K562 (cell line): ENCODE data around the gene ZC3H12A. TPM values are rescaled to one million over a fixed set of nuclear protein-coding genes. Genes with fewer than 3 reads are reported as not detected.

ENCODE experiments used
- FOXK2 ChIP-seq, 2 experiments: fragments of 450-650 bp; IDR thresholded peaks in 1 of 2; conservative IDR thresholded peaks in 1 of 2; 2 replicates each; pipeline ENCODE4 v1.6.1; 2016; ENCODE audit warnings: low read depth in 2 of 2, mild to moderate bottlenecking in 1 of 2
- MIER1 ChIP-seq: fragments of 450-650 bp; IDR thresholded peaks from 2 replicates; pipeline ENCODE4 v1.6.1; 2016; ENCODE audit warnings: antibody characterized with exemption, mild to moderate bottlenecking, low read depth
- ZNF232 ChIP-seq: sonication (generic); formaldehyde crosslinking; IDR thresholded peaks from 2 replicates; pipeline ENCODE4 v1.8.0; 2022; ENCODE audit warnings: mild to moderate bottlenecking, missing genetic modification reagents
- ZNF707 ChIP-seq: fragments of 250-450 bp; sonication (Bioruptor Pico); conservative IDR thresholded peaks from 2 replicates; pipeline ENCODE4 v1.8.0; 2022; ENCODE audit warnings: inconsistent platforms, mild to moderate bottlenecking, moderate library complexity
- polyA plus RNA-seq, 8 experiments: library from polyadenylated mRNA; depleted of rRNA in 4 of 8; stranded (reverse) in 5 of 8; unstranded in 3 of 8; fragments of >200 nt; fragmentation: Nextera tagmentation in 2 of 8; fragmentation: Illumina TruSeq in 1 of 8; extraction: Ambion mirVana in 2 of 8; extraction: Trizol in 1 of 8; gene quantifications; 2 replicates each; pipeline versions ENCODE4 v1.2.1 to v1.2.3, GENCODE V29; 2011 to 2014; ENCODE audit warnings: inconsistent platforms in 1 of 8, missing spikeins in 1 of 8
- total RNA-seq, 7 experiments: library from RNA; depleted of rRNA in 6 of 7; stranded (reverse); fragments of >200 nt in 6 of 7; fragmentation: Illumina TruSeq in 2 of 7; extraction: Trizol in 2 of 7; gene quantifications; 2 replicates each; pipeline versions ENCODE4 v1.2.1 to v1.2.3, GENCODE V29; 2011 to 2021; ENCODE audit warnings: low replicate concordance in 1 of 7
- TF ChIP-seq, protein P1 (sequence below): fragments of 450-650 bp; IDR thresholded peaks from 2 replicates; pipeline ENCODE4 v1.6.1; 2017; ENCODE audit warnings: antibody characterized with exemption, mild to moderate bottlenecking
- TF ChIP-seq, protein P2 (sequence below): fragments of 450-650 bp; formaldehyde crosslinking; conservative IDR thresholded peaks from 2 replicates; pipeline ENCODE4 v1.4.0; 2022; ENCODE audit warnings: mild to moderate bottlenecking, missing genetic modification characterization

Gene ZC3H12A
- total and polyA plus RNA-seq, 9 of the 15 experiments (the other 6 are each of a cell fraction or from before 2014, with no cell fraction given), result 0.14 to 9.4 (median 6.7) TPM

DNA sequence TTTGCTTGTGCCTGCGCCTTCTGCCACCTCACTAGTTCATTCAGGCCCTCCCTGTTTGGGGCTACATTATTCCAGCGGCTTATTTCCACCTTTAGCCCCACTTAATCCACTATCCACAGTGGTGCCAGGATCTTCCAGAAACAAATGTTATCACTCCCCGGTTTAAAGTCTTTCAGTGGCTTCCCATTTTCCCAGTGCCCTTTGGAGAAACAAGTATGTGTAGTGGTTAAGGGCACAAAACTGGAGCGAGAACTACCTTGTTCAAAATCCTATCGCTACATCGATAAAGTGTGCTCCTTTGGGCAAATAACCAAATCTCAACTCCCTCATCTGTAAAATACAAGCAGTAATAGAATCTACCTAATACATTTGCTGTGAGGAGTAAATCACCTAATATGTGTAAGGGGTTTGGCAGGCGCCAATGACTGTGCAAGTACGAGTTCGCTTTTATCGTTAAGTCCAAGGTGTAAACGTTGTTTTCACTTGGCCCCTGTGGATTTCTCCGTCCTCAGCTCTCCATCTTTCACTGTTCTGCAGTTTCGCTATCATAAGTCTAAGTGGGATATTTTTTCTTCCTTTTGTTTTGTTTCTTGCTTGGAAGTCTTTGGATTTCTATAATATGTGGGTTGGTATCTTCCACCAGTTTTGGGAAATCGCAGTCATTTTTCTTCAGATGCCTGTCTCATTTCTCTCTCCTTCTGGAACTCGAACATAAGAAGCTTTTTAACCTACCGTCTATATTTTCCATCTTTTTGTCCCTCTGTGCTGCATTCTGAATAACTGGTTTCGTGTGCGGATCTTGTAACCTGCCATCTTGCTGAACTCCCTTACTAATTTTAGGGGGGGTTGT, 41.0 kb downstream of the ZC3H12A start (continued):
- TF ChIP-seq, protein P1, sequence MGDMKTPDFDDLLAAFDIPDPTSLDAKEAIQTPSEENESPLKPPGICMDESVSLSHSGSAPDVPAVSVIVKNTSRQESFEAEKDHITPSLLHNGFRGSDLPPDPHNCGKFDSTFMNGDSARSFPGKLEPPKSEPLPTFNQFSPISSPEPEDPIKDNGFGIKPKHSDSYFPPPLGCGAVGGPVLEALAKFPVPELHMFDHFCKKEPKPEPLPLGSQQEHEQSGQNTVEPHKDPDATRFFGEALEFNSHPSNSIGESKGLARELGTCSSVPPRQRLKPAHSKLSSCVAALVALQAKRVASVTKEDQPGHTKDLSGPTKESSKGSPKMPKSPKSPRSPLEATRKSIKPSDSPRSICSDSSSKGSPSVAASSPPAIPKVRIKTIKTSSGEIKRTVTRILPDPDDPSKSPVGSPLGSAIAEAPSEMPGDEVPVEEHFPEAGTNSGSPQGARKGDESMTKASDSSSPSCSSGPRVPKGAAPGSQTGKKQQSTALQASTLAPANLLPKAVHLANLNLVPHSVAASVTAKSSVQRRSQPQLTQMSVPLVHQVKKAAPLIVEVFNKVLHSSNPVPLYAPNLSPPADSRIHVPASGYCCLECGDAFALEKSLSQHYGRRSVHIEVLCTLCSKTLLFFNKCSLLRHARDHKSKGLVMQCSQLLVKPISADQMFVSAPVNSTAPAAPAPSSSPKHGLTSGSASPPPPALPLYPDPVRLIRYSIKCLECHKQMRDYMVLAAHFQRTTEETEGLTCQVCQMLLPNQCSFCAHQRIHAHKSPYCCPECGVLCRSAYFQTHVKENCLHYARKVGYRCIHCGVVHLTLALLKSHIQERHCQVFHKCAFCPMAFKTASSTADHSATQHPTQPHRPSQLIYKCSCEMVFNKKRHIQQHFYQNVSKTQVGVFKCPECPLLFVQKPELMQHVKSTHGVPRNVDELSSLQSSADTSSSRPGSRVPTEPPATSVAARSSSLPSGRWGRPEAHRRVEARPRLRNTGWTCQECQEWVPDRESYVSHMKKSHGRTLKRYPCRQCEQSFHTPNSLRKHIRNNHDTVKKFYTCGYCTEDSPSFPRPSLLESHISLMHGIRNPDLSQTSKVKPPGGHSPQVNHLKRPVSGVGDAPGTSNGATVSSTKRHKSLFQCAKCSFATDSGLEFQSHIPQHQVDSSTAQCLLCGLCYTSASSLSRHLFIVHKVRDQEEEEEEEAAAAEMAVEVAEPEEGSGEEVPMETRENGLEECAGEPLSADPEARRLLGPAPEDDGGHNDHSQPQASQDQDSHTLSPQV, result no peak
- no peak for TF ChIP-seq ZNF707 (CRISPR knock-in tag)
- peak; percentile 50; the same call in 1 of the 2 replicates for TF ChIP-seq MIER1
- peak in 1 of 2 experiments; percentile 11; a peak in 3 of 4 replicates for TF ChIP-seq FOXK2 (conservative IDR thresholded peaks at IDR 0.05 in 1 of 2, IDR thresholded peaks at IDR 0.05 in 1 of 2; ENCODE audit: low read depth in 2 of 2)
- TF ChIP-seq, protein P2, sequence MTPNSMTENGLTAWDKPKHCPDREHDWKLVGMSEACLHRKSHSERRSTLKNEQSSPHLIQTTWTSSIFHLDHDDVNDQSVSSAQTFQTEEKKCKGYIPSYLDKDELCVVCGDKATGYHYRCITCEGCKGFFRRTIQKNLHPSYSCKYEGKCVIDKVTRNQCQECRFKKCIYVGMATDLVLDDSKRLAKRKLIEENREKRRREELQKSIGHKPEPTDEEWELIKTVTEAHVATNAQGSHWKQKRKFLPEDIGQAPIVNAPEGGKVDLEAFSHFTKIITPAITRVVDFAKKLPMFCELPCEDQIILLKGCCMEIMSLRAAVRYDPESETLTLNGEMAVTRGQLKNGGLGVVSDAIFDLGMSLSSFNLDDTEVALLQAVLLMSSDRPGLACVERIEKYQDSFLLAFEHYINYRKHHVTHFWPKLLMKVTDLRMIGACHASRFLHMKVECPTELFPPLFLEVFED (CRISPR knock-in tag), result 0 out of 2 replicates have a peak, but pooled peaks have one; percentile 28
- TF ChIP-seq ZNF232 (CRISPR knock-in tag), result 0 out of 2 replicates have a peak, but pooled peaks have one; percentile 62
